ENCODE results near the gene PLCL2.

Gene PLCL2

DNA sequence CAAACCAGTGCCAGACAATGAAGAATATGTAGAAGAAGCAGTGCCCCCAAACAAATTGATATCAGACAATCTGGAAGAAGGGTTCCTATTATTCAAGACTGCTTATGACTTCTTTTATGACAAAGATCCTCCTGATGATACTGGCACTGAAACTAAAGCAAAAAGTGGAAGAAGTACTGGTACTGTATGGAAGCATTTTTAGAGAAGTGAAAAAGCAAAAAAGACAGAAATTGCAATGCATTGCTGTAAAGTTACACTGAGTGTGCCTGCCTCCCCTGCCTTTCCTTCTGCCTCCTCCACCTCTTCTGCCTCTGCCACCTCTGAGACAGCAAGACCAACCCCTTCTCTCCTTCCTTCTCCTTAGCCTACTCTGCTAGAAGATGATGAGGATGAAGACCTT lies 167.6 kb downstream of the PLCL2 start:
- no peak for DNase-seq

DNA sequence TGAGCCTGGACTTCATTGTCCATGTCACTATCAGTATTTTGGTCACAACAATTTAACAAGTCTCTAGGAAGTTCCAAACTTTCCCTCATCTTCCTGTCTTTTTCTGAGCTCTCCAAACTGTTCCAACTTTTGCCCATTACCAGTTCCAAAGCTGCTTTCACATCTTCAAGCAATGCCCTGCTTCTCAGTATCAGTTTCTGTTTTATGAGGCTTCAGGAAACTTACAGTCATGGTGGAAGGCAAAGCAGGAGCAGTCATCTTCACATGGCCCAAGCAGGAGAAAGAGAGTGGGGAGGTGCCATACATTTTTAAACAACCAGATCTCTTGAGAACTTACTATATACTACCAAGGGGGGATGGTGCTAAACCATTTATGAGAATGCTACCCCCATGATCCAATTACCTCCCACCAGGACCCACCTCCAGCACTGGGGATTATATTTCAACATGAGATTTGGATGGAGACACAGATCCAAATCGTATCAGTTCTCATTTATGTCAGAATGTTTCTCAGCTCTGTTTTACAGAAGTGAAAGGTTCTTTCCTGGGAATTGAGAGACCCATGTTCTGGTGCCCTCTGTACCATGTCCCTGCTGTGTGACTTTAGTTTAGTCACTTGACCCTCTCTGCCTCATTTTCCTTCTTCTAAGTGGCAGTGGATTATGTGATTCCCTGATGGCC lies 169.7 kb downstream of the PLCL2 start:
- DNase-seq: no peak

DNA sequence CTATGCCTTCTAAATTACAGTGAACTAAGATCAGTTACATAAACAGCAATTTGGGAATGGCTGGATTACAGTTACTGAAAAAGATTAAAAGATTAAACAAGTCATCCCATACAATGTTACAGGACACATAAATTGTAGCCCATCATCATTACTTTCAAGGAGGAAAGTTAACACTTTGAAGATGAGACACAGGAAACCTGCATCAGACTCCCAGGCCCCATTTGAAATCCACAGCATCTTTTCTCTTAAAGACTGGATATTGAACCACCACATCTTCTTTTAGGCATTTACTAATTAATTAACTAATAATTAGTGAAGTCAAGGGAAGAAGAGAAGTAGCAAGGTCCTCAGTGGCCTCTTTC lies 170.2 kb downstream of the PLCL2 start:
- no peak for DNase-seq

DNA sequence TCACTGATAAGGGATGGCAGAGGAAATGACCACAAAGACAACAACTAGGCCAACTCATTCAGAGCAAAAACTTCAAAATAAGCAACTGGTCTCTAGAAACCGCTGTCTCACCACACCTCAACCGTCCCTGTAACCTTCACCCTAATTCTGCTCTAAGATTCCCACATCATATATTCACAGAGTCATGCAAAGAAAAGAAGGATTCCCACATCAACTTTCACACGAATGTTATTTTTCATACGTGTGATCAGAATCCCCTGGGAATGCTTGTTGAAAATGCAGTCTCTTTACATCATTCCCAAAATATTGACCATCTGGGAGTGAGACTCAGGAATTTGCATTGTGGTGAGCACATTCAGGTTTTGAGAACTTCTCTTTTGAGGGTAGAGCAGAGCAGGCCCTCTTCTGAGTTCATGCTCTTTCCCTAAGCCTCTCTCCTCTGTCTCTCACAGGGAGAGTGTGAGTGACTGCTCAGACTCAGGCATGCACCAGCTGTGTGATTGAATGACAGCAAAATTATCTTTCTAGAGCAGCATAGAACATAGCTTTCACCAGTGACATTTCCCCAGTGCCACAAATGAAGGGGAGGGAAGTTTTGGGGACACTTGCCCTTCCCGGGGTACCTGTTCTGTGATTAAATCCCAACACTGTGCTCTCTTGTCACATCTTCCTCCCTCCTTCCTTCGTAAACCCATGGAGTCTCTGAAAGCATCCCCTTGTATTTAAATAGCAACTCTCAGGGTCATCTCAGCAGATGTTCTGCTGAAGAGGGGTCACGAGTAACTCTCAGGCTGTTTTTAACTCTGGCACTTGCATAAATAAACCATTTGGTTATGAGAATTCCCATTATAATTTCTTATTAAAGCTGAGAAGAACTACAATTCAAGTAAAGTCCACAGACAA lies 170.9 kb downstream of the PLCL2 start:
- no peak for DNase-seq

DNA sequence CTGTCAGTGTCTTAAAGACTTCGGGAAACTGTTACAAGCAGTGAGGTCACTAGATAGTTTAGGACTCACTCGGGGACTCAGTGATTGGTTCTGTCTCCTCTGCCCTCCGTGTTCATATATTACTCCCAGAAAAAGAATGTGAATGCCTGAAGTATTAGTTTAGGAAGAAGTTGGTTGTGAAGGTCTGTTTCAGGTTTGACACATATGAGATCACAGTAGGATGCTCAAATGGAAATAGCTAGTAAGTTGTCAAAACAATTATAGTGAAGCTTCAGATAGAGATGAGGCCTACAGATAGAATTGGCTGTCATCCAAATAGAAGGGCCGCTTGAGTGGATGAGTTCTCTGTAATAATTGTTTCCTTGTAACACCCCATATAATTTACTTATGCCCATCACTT lies 172.6 kb downstream of the PLCL2 start:
- DNase-seq: no peak

DNA sequence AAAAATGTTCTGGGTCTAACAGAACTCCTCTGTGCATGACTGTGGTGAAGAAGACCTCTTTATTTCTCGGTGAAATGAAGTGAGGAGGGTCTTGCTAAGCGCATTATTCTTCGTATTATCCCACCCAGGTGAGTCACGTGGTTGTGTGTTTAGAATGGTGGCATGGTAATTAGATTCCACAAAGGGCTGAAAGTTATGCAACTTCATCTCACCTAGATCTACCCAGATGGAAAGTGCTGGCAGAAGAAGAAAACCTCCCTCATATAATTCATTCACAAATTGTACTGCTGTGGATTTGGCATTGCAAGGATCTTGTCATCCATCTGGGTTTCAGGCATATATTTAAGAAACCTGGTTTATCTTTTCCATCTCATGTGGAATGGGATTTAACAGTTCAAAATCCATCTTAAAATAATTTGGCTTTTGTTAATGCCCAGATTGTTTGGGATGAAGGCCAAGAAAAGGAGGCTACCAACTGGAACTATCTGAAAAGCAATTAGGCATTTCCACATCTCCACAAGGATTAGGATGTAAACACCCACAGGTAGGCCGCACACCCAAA lies 175.3 kb downstream of the PLCL2 start:
- no peak for DNase-seq

DNA sequence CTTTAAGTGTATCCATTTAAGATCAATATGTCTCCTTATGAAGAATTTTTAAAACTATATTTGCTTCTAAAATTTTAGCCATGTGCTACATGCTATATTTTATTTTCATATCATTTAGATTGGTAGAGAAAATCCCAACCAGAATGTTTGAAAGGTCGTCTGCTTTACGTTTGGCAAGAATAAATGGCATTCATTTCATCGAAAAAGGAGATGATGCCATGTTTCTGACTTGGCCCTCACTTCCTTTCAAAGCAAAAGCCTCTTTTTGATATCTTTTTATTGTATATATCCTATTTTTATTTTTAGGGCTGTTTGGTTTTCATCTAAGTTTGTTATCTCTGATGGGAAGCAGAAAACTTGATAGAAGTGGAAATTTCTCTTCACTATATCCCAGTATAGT lies 176.2 kb downstream of the PLCL2 start:
- DNase-seq: no peak

DNA sequence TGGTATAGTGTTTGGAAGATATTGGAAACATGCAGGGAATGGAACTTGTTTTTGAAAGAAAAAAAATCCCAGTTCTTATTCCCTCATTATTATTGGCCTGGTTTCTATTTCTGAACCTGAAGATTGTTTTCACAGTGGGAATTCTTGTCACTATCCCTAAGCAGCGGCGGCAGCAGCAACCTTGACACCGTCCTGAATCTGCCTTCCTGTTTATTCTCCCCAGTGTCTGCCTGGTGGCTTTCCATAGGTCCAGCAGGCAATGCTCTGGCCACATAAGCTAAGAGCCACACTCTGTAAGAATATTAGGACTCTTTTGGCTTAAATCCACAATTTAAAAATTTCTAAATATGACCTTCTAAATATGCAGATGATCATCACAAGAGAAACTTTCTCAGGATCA lies 178.0 kb downstream of the PLCL2 start:
- no peak for DNase-seq

DNA sequence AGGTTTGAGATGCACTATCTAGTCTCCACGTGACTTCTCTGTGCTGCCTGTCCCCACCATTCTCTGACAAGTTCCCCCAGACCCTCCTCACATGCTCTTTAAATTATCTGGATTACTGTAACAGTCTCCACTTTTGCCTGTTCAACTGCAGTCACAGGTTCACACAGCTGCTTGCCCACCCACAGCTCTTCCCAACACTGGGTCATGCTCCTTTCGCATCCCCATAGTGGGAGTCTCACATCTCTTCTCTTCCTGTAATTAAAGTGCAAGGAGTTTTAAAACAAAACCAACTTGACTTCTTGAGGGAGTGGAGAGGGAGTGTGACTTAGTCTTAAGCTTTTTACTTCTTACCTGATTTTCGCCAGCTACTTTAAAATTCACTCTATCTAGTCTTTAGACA lies 178.8 kb downstream of the PLCL2 start:
- DNase-seq: no peak

DNA sequence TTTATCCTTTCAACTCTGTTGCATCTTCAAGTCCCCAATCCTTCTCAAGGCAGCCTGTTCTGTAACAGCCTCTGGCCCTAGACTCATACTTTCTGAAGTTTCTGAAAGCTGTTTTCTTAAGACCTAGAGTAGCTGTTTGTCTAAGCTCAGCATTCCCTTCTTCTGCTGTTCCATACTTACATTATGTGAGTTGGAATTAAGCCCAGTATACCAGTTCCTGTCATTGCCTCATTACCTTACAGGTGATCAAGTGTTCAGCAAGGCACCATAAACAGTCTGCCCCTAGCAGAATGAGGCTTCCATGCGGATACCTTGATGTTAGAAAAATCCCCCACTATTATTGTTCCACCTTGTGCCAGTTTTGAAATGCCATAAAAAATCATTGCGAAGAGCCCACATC lies 180.6 kb downstream of the PLCL2 start:
- DNase-seq: no peak

DNA sequence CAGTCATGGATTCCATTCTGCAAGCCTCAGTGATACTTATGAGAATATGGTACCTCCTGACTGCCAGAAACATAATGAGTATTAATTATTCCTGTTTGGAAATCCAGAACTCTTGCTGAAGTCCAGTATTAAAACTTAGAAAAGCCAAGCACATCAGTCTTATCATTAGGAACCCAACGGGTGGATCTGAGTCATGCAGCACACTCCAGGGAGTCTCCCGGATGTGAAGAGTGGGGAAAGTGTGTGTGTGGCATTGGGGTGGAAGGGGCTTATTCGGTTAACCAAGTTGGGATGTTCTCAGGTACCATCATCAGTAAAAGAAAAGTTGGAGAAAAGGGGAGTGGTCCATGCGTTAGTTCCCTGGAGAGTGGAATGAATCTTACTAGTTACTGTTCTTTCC lies 181.1 kb downstream of the PLCL2 start:
- DNase-seq: no peak

DNA sequence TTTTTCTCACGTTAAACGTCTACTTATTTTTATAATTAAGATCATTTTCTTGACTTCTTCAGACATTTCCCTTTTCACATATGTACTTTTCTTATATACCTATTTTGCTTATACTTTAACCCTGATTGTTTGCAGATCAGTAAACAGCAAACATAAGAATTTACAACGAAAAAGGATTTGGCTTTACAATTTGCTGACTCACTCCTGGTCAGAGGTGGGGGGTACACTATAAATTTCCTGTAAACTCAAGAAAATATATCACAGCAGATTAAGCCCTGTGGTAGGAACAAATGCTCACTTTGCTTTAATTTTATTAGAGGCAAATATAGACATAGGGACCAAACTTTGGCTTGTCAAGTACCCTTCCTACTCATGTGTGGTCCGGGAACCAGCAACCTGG lies 185.0 kb downstream of the PLCL2 start:
- no peak for DNase-seq

DNA sequence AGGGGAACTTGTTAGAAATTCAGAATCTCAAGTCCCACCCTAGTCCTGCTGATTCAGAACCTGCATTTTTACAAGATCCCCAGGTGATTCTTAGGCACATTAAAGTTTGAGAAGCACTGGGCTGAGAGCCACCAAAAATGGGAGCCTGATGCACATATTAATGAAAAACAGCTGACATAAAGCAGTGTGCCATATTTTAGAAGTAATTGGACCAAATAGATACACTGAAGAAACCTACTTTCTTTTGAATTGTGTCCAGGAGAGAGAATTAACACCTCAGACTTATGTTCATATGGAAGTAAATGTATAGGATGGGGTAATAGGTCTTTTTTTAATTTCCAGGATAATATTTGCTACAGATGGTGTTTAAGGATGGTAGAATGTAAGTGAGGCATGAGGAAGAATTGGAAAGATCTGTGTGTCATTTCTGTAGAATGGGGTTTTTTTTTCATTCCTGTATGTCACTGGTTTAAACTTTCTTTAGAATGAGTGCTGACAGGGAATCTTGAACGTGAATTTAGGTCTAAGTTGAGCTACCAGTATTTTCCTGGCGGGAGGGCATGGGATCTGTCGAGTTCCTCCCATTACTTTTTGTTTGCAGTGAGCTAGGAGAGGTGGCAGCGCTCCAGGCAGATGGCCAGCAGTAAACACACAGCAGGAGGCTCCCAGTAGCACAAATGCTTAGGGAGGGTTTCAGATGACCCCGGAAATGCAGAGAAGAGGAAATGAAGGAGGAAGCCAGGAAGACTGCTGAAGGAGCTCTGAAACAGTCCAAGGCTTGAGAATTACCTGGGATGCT lies 185.6 kb downstream of the PLCL2 start:
- peak; percentile 27 for DNase-seq

DNA sequence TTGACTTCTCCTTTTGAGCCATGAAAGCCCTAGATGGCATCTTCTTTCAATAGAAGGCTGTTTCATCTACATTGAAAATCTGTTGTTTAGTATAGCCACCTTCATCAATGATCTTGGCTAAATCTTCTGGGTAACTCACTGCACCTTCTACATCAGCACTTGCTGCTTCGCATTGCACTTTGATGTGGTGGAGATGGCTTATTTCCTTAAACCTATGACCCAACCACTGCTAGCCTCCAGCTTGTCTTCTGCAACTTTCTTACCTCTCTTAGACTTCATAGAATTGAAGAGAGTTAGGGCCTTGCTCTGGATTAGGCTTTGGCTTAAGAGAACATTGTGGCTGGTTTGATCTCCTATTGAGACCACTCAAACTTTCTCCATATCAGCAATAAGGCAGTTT lies 189.8 kb downstream of the PLCL2 start:
- no peak for DNase-seq

DNA sequence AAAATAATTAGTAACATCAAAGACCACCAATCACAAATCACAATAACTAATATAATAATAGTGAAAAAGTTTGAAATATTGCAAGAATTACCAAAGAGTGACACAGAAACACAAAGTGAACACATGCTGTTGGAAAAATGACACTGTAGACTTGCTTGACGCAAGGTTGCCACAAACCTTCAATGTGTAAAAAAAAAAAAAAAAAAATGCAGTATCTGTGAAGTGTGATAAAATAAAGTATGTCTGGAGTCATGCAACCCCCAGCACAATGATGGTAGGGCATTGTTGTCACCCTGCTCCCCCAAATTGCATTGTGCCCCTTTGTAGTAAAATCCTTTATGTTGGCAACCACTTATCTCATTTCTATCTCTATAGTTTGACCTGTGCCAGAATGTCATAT lies 190.6 kb downstream of the PLCL2 start:
- DNase-seq: no peak

DNA sequence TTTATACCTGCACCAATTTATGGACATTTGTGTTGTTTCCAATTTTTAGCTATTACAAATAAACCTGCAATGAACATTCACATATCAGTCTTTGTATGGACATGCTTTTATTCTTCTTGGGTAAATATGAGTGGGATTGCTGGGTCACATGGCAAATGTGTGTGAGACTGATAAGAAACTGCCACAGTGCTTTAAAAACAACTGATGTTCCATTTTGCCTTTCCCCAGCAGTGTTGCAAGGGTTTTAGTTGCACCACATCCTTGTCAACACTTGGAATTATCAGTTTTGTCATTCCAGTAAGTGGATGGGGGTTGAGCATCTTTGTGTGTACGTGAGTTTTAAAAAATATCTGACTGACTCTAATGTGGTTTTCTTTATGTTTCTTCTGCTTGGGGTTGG lies 191.2 kb downstream of the PLCL2 start:
- no peak for DNase-seq

DNA sequence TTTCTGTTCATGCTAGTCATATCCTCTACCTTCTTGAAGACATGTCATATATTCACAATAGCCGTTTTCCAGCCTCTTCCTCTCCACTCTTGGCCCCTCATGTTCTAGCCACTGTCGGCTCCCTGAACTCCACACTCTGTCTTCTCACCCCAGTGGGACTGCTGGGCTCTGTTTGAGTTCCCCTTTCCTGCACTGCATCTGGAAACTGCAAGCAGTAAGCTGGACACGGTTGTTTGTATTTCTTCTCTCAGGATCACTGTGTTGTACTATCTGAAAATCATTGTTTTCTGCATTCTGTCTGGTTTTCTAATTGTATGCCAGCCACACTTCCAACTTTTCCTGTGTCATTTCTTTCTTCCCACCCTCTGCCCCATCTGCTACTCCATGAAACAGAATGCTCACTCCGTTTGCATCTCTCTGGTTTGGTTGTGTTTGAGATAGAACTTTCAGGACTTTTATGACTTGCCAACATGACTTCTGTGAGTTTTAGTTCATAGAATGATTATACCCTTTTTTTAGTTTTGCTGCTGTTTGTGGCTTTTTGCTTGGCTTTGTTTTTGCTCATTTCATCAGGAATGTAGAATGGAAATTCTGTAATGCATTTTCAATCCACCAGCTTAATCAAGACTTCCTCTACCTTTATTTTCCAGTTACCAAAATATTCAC lies 192.3 kb downstream of the PLCL2 start:
- no peak for DNase-seq

DNA sequence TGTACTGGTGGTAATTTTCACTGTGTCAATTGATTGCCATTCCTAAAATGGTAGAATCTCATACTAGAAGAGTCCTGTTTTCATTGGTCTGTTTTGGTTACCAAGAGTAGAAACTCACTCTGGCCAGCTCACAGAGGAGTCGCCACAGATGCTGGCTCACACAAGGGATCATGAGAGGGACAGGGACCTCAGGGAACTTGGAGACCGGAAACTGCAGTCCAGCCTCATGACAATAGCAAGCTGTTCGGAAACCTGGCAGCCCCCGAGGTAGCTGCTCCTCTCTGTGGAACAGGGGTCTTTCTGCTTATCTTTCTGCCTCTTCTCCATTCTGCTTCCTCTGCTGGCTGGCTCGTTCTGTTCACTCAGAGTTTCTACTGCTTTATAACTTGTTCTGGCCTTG lies 192.9 kb downstream of the PLCL2 start:
- DNase-seq: no peak

DNA sequence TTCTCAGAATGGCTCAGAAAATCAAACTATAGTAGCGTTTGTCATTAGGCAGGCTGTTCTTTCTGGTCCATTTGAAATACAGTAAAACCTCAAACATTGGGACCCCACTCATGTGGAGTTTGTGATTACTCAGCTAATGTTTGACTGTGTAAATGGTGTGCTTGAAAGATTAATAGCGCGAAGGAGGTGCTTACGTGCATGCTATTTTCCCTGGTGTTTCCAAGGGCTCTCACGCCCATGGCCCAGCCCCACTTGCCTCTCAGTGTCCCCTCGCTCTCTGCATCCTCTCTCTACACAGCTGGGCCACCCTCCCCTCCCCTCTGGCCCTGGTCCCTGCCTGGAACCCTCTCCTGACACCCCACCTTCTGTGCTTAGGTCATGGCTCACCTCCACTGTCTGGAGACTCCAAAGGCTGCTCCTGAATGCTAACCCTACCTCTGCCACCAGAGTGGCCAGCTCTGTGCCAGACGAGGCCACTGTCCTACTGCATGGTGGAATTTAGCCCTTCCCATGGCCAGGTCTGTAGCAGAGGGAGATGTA lies 194.2 kb downstream of the PLCL2 start:
- DNase-seq: no peak

DNA sequence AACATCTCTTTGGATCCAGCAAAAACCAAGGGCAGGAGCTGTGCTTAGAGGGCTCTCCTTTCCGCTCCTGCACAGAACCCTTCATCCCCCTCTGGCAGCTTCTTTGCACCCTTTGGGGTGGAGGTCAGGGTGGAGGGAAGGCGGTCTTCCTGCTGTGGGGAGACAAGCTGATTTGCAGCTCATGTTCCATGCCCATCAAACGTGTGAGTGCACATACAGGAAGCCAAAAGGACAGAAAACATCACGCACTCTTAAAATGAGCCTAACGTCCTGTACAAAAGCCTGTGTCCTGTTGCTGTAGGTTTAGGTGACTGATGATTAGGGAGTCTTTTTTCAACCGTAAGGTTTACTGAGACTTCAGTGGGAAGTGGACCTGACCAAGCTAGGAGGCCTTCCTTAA lies 195.2 kb downstream of the PLCL2 start:
- DNase-seq: no peak

DNA sequence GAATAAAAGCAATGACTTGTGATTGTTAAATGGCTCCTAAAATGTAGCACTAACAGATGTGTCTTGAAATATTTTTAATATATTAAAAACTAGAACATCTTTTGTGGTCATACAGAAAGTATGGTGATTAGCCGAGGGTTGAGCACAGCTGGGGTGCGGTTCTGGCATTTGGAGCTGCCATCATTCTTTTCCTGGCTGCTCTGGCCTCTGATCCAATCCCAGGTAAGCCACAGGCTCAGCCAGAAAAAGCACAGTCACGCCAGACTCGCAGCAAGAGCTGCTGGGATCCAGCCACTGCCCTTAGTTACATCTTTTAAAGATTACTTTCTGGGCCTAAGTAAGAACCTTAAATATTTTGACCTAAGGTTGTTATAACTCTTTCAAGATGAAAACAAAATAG lies 196.8 kb downstream of the PLCL2 start:
- no peak for DNase-seq

DNA sequence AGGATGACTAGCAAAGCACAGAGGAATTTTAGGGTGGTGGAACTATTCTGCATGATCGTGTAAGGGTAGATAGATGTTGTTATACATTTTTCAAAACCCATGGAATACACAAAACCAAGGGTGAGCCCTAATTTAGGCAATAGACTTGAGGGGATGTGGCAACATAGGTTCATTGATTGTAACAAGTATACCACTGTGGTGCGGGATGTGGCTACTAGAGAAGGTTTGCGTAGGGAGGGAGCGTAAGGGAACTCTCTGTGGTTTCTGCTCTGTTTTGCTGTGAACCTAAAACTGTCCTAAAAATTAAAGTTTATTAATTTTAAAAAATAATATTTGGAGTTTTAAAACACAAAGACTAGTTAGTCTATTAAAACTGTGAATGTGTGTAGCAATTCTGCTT lies 202.8 kb downstream of the PLCL2 start:
- DNase-seq: no peak

DNA sequence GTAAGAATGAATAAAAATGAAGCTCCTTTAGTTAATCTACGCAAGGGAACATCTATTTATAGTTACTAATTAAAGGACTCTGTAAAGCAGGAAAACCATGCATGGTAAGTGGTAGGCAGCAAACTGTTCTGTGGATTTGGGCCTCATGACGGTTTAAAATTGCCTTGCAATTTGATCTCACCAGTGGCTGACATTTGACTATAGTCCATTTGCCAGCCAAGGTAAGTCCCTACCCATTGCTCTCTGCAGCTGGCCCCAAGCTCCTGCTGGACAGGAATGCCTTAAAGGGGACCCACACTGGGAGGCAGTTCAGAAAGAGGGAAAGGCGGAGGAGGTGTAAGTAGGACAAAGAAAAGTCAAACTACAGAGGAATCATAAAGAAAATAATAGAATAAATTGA lies 203.3 kb downstream of the PLCL2 start:
- no peak for DNase-seq

Measured in NCI-H2081 treated with DMSO at 0.1 percent for 48 hours (cell line).